ENCODE results near the gene DENND6A.

DNA sequence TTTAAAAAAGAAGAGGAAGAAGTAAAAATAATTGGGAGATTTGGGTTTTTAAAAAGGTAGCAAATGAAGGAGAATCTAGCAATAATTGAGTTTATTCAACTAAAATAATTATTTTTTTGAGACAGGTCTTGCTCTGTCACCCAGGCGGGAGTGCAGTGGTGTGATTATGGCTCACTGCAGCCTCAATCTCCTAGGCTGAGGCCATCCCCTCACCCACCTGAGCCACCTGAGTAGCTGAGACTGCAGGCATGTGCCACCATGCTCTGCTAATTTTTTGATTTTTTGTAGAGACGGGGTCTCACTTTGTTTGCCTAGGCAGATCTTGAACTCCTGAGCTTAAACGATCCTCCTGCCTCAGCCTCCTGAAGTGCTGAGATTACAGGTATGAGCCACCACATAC, 68.1 kb downstream of the DENND6A start:
- TF ChIP-seq CTCF (IDR thresholded peaks at IDR 0.05), result no peak
- TF ChIP-seq POLR2AphosphoS5 (IDR thresholded peaks at IDR 0.05), result no peak
